HepG2 (cell line): ENCODE data around the gene RPL27A. TPM values are rescaled to one million over a fixed set of nuclear protein-coding genes. Genes with fewer than 3 reads are reported as not detected.

ENCODE experiments used
- ATAC-seq: fragments of 200-7000 bp; cut with Tn5 transposase; 3 replicates; pipeline ENCODE4 v1.9.1; 2020; ENCODE audit warnings: mild to moderate bottlenecking, moderate library complexity
- BruUV-seq: library from RNA; stranded (reverse); fragments of 400-500 nt; replicated peaks from 2 replicates; lab custom pipeline; 2021; lab: Mats Ljungman, UMichigan
- CTCF ChIA-PET: fragments of 300-600 bp; formaldehyde crosslinking; extraction: SDS; loops from one replicate; lab custom pipeline; 2021; ENCODE audit warnings: low total read pairs, inconsistent platforms, low intra/inter-chr PET ratio; lab: Yijun Ruan, JAX
- POLR2A ChIA-PET: fragments of 350-600 bp; sonication (Branson Sonifier 250); formaldehyde crosslinking; loops from one replicate; lab custom pipeline; 2020; ENCODE audit warnings: antibody characterized with exemption, inconsistent platforms; lab: Yijun Ruan, JAX
- DNase-seq: peaks from one replicate; pipeline ENCODE4 v3.0.0-alpha.2; 2015; ENCODE audit warnings: low spot score
- FAIRE-seq: peaks from 3 replicates; lab custom pipeline; 2011; peaks lifted over from hg19 to GRCh38; lab: Jason Lieb, UNC
- H2AFZ ChIP-seq: one replicate; pipeline ENCODE4 v1.6.1; 2011; ENCODE audit warnings: low read length, inconsistent platforms
- H3K27ac ChIP-seq: fragments of 300-600 bp; 3 replicates; pipeline ENCODE4 v1.8.0; 2011; ENCODE audit warnings: mixed run types, mild to moderate bottlenecking, mixed read lengths, low read length, inconsistent platforms; ENCODE audit not compliant: insufficient read depth; ENCODE audit errors: extremely low read length
- H3K27me3 ChIP-seq, 2 experiments: fragments of 200-600 bp in 1 of 2; 2 replicates in 1 of 2; 3 replicates in 1 of 2; pipeline versions ENCODE4 v1.6.0 to v1.8.0; 2011; ENCODE audit warnings: low read length in 2 of 2, mild to moderate bottlenecking in 2 of 2, moderate library complexity in 2 of 2, inconsistent platforms in 1 of 2; ENCODE audit not compliant: insufficient read depth in 2 of 2, control insufficient read depth in 1 of 2
- H3K36me3 ChIP-seq, 2 experiments: fragments of 200-600 bp in 1 of 2; replicated peaks in 1 of 2; 2 replicates in 1 of 2; 3 replicates in 1 of 2; pipeline versions ENCODE4 v1.5.1 to v1.8.0; 2011; ENCODE audit warnings: low read length in 2 of 2, inconsistent platforms in 1 of 2; ENCODE audit not compliant: insufficient read depth in 2 of 2, control insufficient read depth in 1 of 2
- H3K4me1 ChIP-seq: 2 replicates; pipeline ENCODE4 v1.5.1; 2012; ENCODE audit warnings: low read length, inconsistent platforms; ENCODE audit not compliant: insufficient read depth
- H3K4me2 ChIP-seq: 2 replicates; pipeline ENCODE4 v1.6.0; 2011; ENCODE audit warnings: low read depth, low read length, inconsistent platforms
- H3K4me3 ChIP-seq, 3 experiments: fragments of 200-600 bp in 1 of 3; sonication (generic), shearing (Covaris generic) in 1 of 3; replicated peaks in 1 of 3; 2 replicates each; pipeline ENCODE4 v1.5.1; 2011 to 2016; ENCODE audit warnings: low read length in 3 of 3, inconsistent platforms in 2 of 3, low read depth in 2 of 3, mild to moderate bottlenecking in 2 of 3, control low read depth in 1 of 3, mixed read lengths in 1 of 3; ENCODE audit not compliant: insufficient read depth in 1 of 3
- H3K79me2 ChIP-seq: one replicate; pipeline ENCODE4 v1.6.1; 2011; ENCODE audit warnings: low read length, inconsistent platforms; ENCODE audit not compliant: insufficient read depth
- H3K9ac ChIP-seq: 2 replicates; pipeline ENCODE4 v1.6.0; 2011; ENCODE audit warnings: mild to moderate bottlenecking, low read depth, low read length, inconsistent platforms; ENCODE audit not compliant: insufficient read depth
- H3K9me3 ChIP-seq: 2 replicates; pipeline ENCODE4 v1.5.1; 2012; ENCODE audit warnings: mild to moderate bottlenecking, low read length
- H4K20me1 ChIP-seq: 2 replicates; pipeline ENCODE4 v1.6.0; 2011; ENCODE audit warnings: inconsistent platforms, mild to moderate bottlenecking, low read length, moderate library complexity; ENCODE audit not compliant: insufficient read depth
- CBX5 ChIP-seq: sonication (generic); formaldehyde crosslinking; IDR thresholded peaks from 2 replicates; pipeline ENCODE4 v1.4.0; 2020; ENCODE audit warnings: missing genetic modification reagents, borderline replicate concordance
- NR2F2 ChIP-seq: IDR thresholded peaks from 2 replicates; pipeline ENCODE4 v1.6.1; 2012; ENCODE audit warnings: low read depth, inconsistent platforms, borderline replicate concordance
- RAD51 ChIP-seq: fragments of 450-650 bp; IDR thresholded peaks from 2 replicates; pipeline ENCODE4 v1.6.1; 2016; ENCODE audit warnings: borderline replicate concordance
- ZNF263 ChIP-seq: sonication (generic); formaldehyde crosslinking; IDR thresholded peaks from 2 replicates; pipeline ENCODE4 v1.4.0; 2020; ENCODE audit warnings: missing genetic modification reagents
- ZNF547 ChIP-seq: sonication (generic); formaldehyde crosslinking; IDR thresholded peaks from 2 replicates; pipeline ENCODE4 v1.5.1; 2020; ENCODE audit warnings: mild to moderate bottlenecking, missing genetic modification reagents
- ZNF891 ChIP-seq: sonication (generic); formaldehyde crosslinking; IDR thresholded peaks from 2 replicates; pipeline ENCODE4 v1.5.0; 2020; ENCODE audit warnings: mild to moderate bottlenecking, missing genetic modification reagents
- WGBS: methylation state at CpG from one replicate; pipeline ENCODE4 v1.1.6; 2017; ENCODE audit warnings: low lambda C conversion rate; 5-methylcytosine and 5-hydroxymethylcytosine counted together
- in situ Hi-C: cut with HindIII; loops from 2 replicates; pipeline ENCODE4 v1.10.0; 2017; ENCODE audit warnings: low pct_unique_long_range_greater_than_20kb; ENCODE audit not compliant: extremely low pct_ligation_motif_present
- intact Hi-C: fragments of 100-400 bp; cut with micrococcal nuclease; formaldehyde crosslinking; loops from one replicate; pipeline ENCODE4 v1.10.0; 2022; ENCODE audit not compliant: unreplicated experiment
- polyA plus RNA-seq, 8 experiments: library from polyadenylated mRNA; depleted of rRNA in 3 of 8; stranded (reverse) in 7 of 8; unstranded in 1 of 8; fragments of >200 nt; fragmentation: Illumina TruSeq in 4 of 8; extraction: Trizol in 4 of 8; gene quantifications; 2 replicates each; pipeline versions ENCODE4 v1.2.1 to v1.2.3, GENCODE V29; 2011 to 2016; ENCODE audit warnings: low read depth in 4 of 8, missing spikeins in 1 of 8, mixed read lengths in 1 of 8; ENCODE audit not compliant: insufficient read depth in 1 of 8
- total RNA-seq, 5 experiments: library from RNA; depleted of rRNA; stranded (reverse); fragments of >200 nt; fragmentation: Illumina TruSeq; extraction: Trizol; gene quantifications; 2 replicates each; pipeline ENCODE4 v1.2.3, GENCODE V29; 2016; ENCODE audit warnings: low read depth in 1 of 5
- TF ChIP-seq, protein P1 (sequence below): sonication (generic); formaldehyde crosslinking; IDR thresholded peaks from 2 replicates; pipeline ENCODE4 v1.4.0; 2020; ENCODE audit warnings: missing genetic modification reagents

The RPL27A gene
- total and polyA plus RNA-seq, 2 of the 13 experiments (the other 11 are each of a cell fraction or from before 2014, with no cell fraction given): 1,531 to 2,153 TPM

- Histone ChIP-seq H3K79me2 (no peaks in the 10 kb centered on the region), H3K27me3 (no peaks in the 10 kb centered on the region), H3K27ac (no peak overlapping the region), H4K20me1 (no peaks in the 10 kb centered on the region), H3K9ac (no peak overlapping the region), H3K36me3 (peaks cover 6 to 28% of the 10 kb centered on the region in 2 experiments; a peak in 3 of 5 replicates), H3K4me3 (no peak overlapping the region), H3K9me3 (no peaks in the 10 kb centered on the region), H3K4me1 (no peaks in the 10 kb centered on the region; the same call in 1 of the 2 replicates), H2AFZ (no peak overlapping the region), H3K4me2 (no peak overlapping the region)
- ChIA-PET CTCF (no interaction called here), POLR2A (no interaction called here)
- WGBS: 96% methylated on average over 10 of the region's 10 CpGs
- in situ Hi-C loops: no loop called here
- no peak for TF ChIP-seq RAD51
- TF ChIP-seq NR2F2: no peak
- no peak for TF ChIP-seq ZNF263 (CRISPR knock-in tag)
- TF ChIP-seq CBX5 (CRISPR knock-in tag): no peak
- no peak for TF ChIP-seq ZNF891 (CRISPR knock-in tag)
- no peak for TF ChIP-seq ZNF547
- TF ChIP-seq, protein P1, sequence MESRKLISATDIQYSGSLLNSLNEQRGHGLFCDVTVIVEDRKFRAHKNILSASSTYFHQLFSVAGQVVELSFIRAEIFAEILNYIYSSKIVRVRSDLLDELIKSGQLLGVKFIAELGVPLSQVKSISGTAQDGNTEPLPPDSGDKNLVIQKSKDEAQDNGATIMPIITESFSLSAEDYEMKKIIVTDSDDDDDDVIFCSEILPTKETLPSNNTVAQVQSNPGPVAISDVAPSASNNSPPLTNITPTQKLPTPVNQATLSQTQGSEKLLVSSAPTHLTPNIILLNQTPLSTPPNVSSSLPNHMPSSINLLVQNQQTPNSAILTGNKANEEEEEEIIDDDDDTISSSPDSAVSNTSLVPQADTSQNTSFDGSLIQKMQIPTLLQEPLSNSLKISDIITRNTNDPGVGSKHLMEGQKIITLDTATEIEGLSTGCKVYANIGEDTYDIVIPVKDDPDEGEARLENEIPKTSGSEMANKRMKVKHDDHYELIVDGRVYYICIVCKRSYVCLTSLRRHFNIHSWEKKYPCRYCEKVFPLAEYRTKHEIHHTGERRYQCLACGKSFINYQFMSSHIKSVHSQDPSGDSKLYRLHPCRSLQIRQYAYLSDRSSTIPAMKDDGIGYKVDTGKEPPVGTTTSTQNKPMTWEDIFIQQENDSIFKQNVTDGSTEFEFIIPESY (CRISPR knock-in tag): no peak
- BruUV-seq: no TSS peak
- intact Hi-C loops: no loop called here
- ATAC-seq (no peak), DNase-seq (no peak), FAIRE-seq (no peak)
These were observed 25.1 kb downstream of the RPL27A start for GRCh38 chr11:8707541-8708191.
